Lung (tissue), 12 donors: ENCODE results near the gene DYNC1I2. TPM values are rescaled to one million over a fixed set of nuclear protein-coding genes. Genes with fewer than 3 reads are reported as not detected.

ENCODE experiments used
- ATAC-seq: fragments of 200-7000 bp; cut with Tn5 transposase; one replicate; pipeline ENCODE4 v1.9.1; 2020; ENCODE audit warnings: moderate number of reproducible peaks; ENCODE audit not compliant: insufficient read depth, low FRiP score
- DNase-seq, 3 donors: peaks; one replicate each; pipeline ENCODE4 v3.0.0-alpha.2; 2013 to 2017
- H3K27ac ChIP-seq, 2 donors: one replicate each; pipeline ENCODE4 v1.5.1; 2013; ENCODE audit warnings: mild to moderate bottlenecking in 2 of 2, moderate library complexity in 2 of 2, control low read depth in 1 of 2, inconsistent platforms in 1 of 2, low read depth in 1 of 2, low read length in 1 of 2
- H3K27me3 ChIP-seq, 3 donors: one replicate each; pipeline ENCODE4 v1.5.1; 2013; ENCODE audit warnings: low read length in 2 of 3; ENCODE audit not compliant: control insufficient read depth in 3 of 3, insufficient read depth in 3 of 3
- H3K36me3 ChIP-seq, 4 donors: one replicate each; pipeline ENCODE4 v1.5.1; 2013; ENCODE audit warnings: low read length in 4 of 4, mild to moderate bottlenecking in 1 of 4, moderate library complexity in 1 of 4; ENCODE audit not compliant: control insufficient read depth in 4 of 4, insufficient read depth in 4 of 4
- H3K4me1 ChIP-seq, 5 donors: one replicate each; pipeline ENCODE4 v1.5.1; 2013; ENCODE audit warnings: low read length in 5 of 5, mild to moderate bottlenecking in 2 of 5, moderate library complexity in 1 of 5; ENCODE audit not compliant: control insufficient read depth in 5 of 5, insufficient read depth in 5 of 5
- H3K4me3 ChIP-seq: one replicate; pipeline ENCODE4 v1.5.1; 2013; ENCODE audit warnings: mild to moderate bottlenecking, control low read depth, moderate library complexity
- H3K9ac ChIP-seq, 2 donors: one replicate each; pipeline ENCODE4 v1.5.1; 2013; ENCODE audit warnings: low read length in 2 of 2, control low read depth in 1 of 2; ENCODE audit not compliant: insufficient read depth in 1 of 2
- H3K9me3 ChIP-seq, 4 donors: one replicate each; pipeline ENCODE4 v1.5.1; 2013; ENCODE audit warnings: low read length in 3 of 4, mild to moderate bottlenecking in 1 of 4, moderate library complexity in 1 of 4; ENCODE audit not compliant: control insufficient read depth in 4 of 4, insufficient read depth in 3 of 4
- CTCF ChIP-seq: IDR thresholded peaks from 2 replicates; pipeline ENCODE4 v1.5.1; 2012; ENCODE audit warnings: mild to moderate bottlenecking; ENCODE audit errors: control extremely low read depth, extremely low read depth
- WGBS, 2 donors: extraction: QIAGEN DNeasy Blood & Tissue Kit; methylation state at CpG; one replicate each; pipeline ENCODE4 v1.1.7; 2013; 5-methylcytosine and 5-hydroxymethylcytosine counted together
- polyA plus RNA-seq, 2 donors: library from polyadenylated mRNA; stranded (reverse); fragments of 200-250 nt; gene quantifications; one replicate each; pipeline ENCODE4 v1.2.1, GENCODE V29; 2013
- total RNA-seq, 2 donors: library from RNA; depleted of rRNA in 1 of 2; stranded (reverse); fragments of >200 nt in 1 of 2; gene quantifications; one replicate each; pipeline ENCODE4 v1.2.1, GENCODE V29; 2014 to 2021
- donor health status: control.
- donor health status: control.
- donor health status: Bipolar disorder and iron deficiency.
- donor health status: healthy.
- donor health status: DM: yes; HTN: yes; CAD: no.

Gene DYNC1I2
- total and polyA plus RNA-seq, 4 donors = 47.1 to 190 (median 72.2) TPM

GRCh38 chr2:171678619-171679018 is 8.7 kb upstream of the DYNC1I2 start:
- DNase-seq (no peak), ATAC-seq (no peak)
- Histone ChIP-seq H3K9ac (no peak overlapping the region), H3K4me1 (peaks cover 0 to 2% (median 0%) of the 10 kb centered on the region in 5 donors), H3K9me3 (no peaks in the 10 kb centered on the region), H3K4me3 (no peak overlapping the region), H3K27me3 (peaks cover 0 to 2% (median 0%) of the 10 kb centered on the region in 3 donors), H3K36me3 (no peaks in the 10 kb centered on the region), H3K27ac (no peak overlapping the region)
- WGBS, 2 donors = 36 to 98% methylated on average over 1 of the region's 1 CpG
- TF ChIP-seq CTCF = no peak

- WGBS, 2 donors = 0 to 1% methylated on average over 10 of the region's 10 CpGs
- no peak for ATAC-seq
- Histone ChIP-seq H3K27ac (peak overlapping the region; percentile 86 to 87), H3K9me3 (no peaks in the 10 kb centered on the region), H3K4me3 (peak overlapping the region; percentile 88), H3K36me3 (peaks cover 0 to 20% (median 1%) of the 10 kb centered on the region in 4 donors), H3K9ac (peak overlapping the region; percentile 57 to 89), H3K4me1 (peaks cover 0 to 14% (median 4%) of the 10 kb centered on the region in 5 donors), H3K27me3 (no peaks in the 10 kb centered on the region)
- TF ChIP-seq CTCF = no peak
- peak in 2 of 3 donors; percentile 48 to 49 for DNase-seq
Measured at GRCh38 chr2:171688129-171688465, 828 bp downstream of the DYNC1I2 start.

- Histone ChIP-seq H3K9ac (no peak overlapping the region), H3K36me3 (peaks cover 9 to 29% (median 12%) of the 10 kb centered on the region in 4 donors), H3K9me3 (no peaks in the 10 kb centered on the region), H3K27ac (no peak overlapping the region), H3K4me3 (no peak overlapping the region), H3K27me3 (no peaks in the 10 kb centered on the region), H3K4me1 (peaks cover 0 to 11% (median 5%) of the 10 kb centered on the region in 5 donors)
- no peak for TF ChIP-seq CTCF
- WGBS, 2 donors = 87 to 97% methylated on average over 1 of the region's 1 CpG
- no peak for DNase-seq
- no peak for ATAC-seq
Measured at GRCh38 chr2:171692331-171692730, 5.1 kb downstream of the DYNC1I2 start.
